K562 (cell line): ENCODE measurements around the gene EHBP1L1. TPM values are rescaled to one million over a fixed set of nuclear protein-coding genes. Genes with fewer than 3 reads are reported as not detected.

Experiments used
- BACH1 ChIP-seq: fragments of 200-800 bp; sonication (Bioruptor generic); IDR thresholded peaks from 2 replicates; pipeline ENCODE4 v1.6.1; 2016; ENCODE audit warnings: missing genetic modification characterization, missing compliant biosample characterization
- CTCFL ChIP-seq: IDR thresholded peaks from 2 replicates; pipeline ENCODE4 v1.6.1; 2011; ENCODE audit warnings: borderline replicate concordance, low read depth, mild to moderate bottlenecking, moderate library complexity, low read length; ENCODE audit not compliant: insufficient read depth, poor library complexity, severe bottlenecking
- DACH1 ChIP-seq: fragments of 450-650 bp; IDR thresholded peaks from 2 replicates; pipeline ENCODE4 v1.6.1; 2018; ENCODE audit not compliant: partially characterized antibody
- FIP1L1 ChIP-seq: fragments of 200-400 bp; formaldehyde crosslinking; IDR thresholded peaks from 2 replicates; pipeline ENCODE4 v1.6.1; 2018; ENCODE audit warnings: mild to moderate bottlenecking, low read depth, low read length; ENCODE audit not compliant: poor library complexity, severe bottlenecking
- GATA2 ChIP-seq: sonication (generic); formaldehyde crosslinking; IDR thresholded peaks from 2 replicates; pipeline ENCODE4 v1.4.0; 2020; ENCODE audit warnings: mild to moderate bottlenecking, missing genetic modification reagents
- HIVEP1 ChIP-seq: fragments of 250-450 bp; sonication (Bioruptor Pico); IDR thresholded peaks from 2 replicates; pipeline ENCODE4 v1.4.0; 2020; ENCODE audit warnings: mild to moderate bottlenecking
- LCOR ChIP-seq: sonication (generic); formaldehyde crosslinking; IDR thresholded peaks from 2 replicates; pipeline ENCODE4 v1.8.0; 2022; ENCODE audit warnings: mild to moderate bottlenecking, missing genetic modification reagents
- NFIX ChIP-seq: fragments of 250-450 bp; sonication (Bioruptor Pico); IDR thresholded peaks from 2 replicates; pipeline ENCODE4 v1.4.0; 2020; ENCODE audit warnings: low read depth, mild to moderate bottlenecking, moderate library complexity
- NONO ChIP-seq, 2 experiments: fragments of 200-400 bp in 1 of 2; fragments of 450-650 bp in 1 of 2; formaldehyde crosslinking in 1 of 2; IDR thresholded peaks; 2 replicates each; pipeline ENCODE4 v1.6.1; 2017; ENCODE audit warnings: low read depth in 2 of 2, mild to moderate bottlenecking in 2 of 2, moderate library complexity in 2 of 2, low read length in 1 of 2
- POLR2AphosphoS5 ChIP-seq: IDR thresholded peaks from 2 replicates; pipeline ENCODE4 v1.6.1; 2011; ENCODE audit warnings: mild to moderate bottlenecking, low read depth, low read length, moderate library complexity; ENCODE audit not compliant: control insufficient read depth, insufficient read depth
- POLR2H ChIP-seq: IDR thresholded peaks from 2 replicates; pipeline ENCODE4 v1.6.1; 2016; ENCODE audit warnings: missing genetic modification characterization, low read depth, mild to moderate bottlenecking, control low read depth, missing compliant biosample characterization, moderate library complexity
- RERE ChIP-seq: sonication (generic); formaldehyde crosslinking; IDR thresholded peaks from 2 replicates; pipeline ENCODE4 v1.8.0; 2023; ENCODE audit warnings: missing genetic modification reagents, mild to moderate bottlenecking, borderline replicate concordance
- SFPQ ChIP-seq: fragments of 200-400 bp; formaldehyde crosslinking; IDR thresholded peaks from 2 replicates; pipeline ENCODE4 v1.6.1; 2017; ENCODE audit warnings: mild to moderate bottlenecking, low read depth, low read length, moderate library complexity
- ZBTB43 ChIP-seq: sonication (generic); formaldehyde crosslinking; IDR thresholded peaks from 2 replicates; pipeline ENCODE4 v1.8.0; 2023; ENCODE audit warnings: mild to moderate bottlenecking, missing genetic modification reagents
- polyA plus RNA-seq, 8 experiments: library from polyadenylated mRNA; depleted of rRNA in 4 of 8; stranded (reverse) in 5 of 8; unstranded in 3 of 8; fragments of >200 nt; fragmentation: Nextera tagmentation in 2 of 8; fragmentation: Illumina TruSeq in 1 of 8; extraction: Ambion mirVana in 2 of 8; extraction: Trizol in 1 of 8; gene quantifications; 2 replicates each; pipeline versions ENCODE4 v1.2.1 to v1.2.3, GENCODE V29; 2011 to 2014; ENCODE audit warnings: inconsistent platforms in 1 of 8, missing spikeins in 1 of 8
- total RNA-seq, 7 experiments: library from RNA; depleted of rRNA in 6 of 7; stranded (reverse); fragments of >200 nt in 6 of 7; fragmentation: Illumina TruSeq in 2 of 7; extraction: Trizol in 2 of 7; gene quantifications; 2 replicates each; pipeline versions ENCODE4 v1.2.1 to v1.2.3, GENCODE V29; 2011 to 2021; ENCODE audit warnings: low replicate concordance in 1 of 7

Gene EHBP1L1
- total and polyA plus RNA-seq, 9 of the 15 experiments (the other 6 are each of a cell fraction or from before 2014, with no cell fraction given): 0.03 to 87.1 (median 26.3) TPM

- no peak for TF ChIP-seq CTCFL
- no peak for TF ChIP-seq LCOR
- TF ChIP-seq GATA2: peak; percentile 70
- TF ChIP-seq ZBTB43 (CRISPR knock-in tag): no peak
- TF ChIP-seq POLR2AphosphoS5: peak; percentile 73; the same call in 1 of the 2 replicates
- TF ChIP-seq RERE (CRISPR knock-in tag): no peak
- peak in 1 of 2 experiments; percentile 24; a peak in 1 of 4 replicates for TF ChIP-seq NONO (IDR thresholded peaks at IDR 0.05; ENCODE audit: low read depth in 2 of 2, low read length in 1 of 2)
- no peak for TF ChIP-seq FIP1L1
- peak; percentile 85 for TF ChIP-seq DACH1
- TF ChIP-seq NFIX (CRISPR knock-in tag): no peak
- no peak for TF ChIP-seq HIVEP1 (CRISPR knock-in tag)
- TF ChIP-seq BACH1 (tag): no peak
- TF ChIP-seq POLR2H (tag): no peak
- no peak for TF ChIP-seq SFPQ
Measured at GRCh38 chr11:65636108-65637031, 60.5 kb downstream of the EHBP1L1 start (continued).
